HepG2 (cell line): ENCODE measurements around the gene ATAD3C. TPM values are rescaled to one million over a fixed set of nuclear protein-coding genes. Genes with fewer than 3 reads are reported as not detected.

ENCODE experiments used
- MIER2 ChIP-seq: IDR thresholded peaks from 2 replicates; pipeline ENCODE4 v1.6.1; 2016; ENCODE audit warnings: missing biosample characterization, missing genetic modification reagents
- MTA3 ChIP-seq: sonication (generic); formaldehyde crosslinking; IDR thresholded peaks from 2 replicates; pipeline ENCODE4 v1.4.0; 2020; ENCODE audit warnings: missing genetic modification reagents
- NCOA1 ChIP-seq: sonication (generic); formaldehyde crosslinking; IDR thresholded peaks from 2 replicates; pipeline ENCODE4 v1.9.0; 2021; ENCODE audit warnings: missing genetic modification reagents
- PHF8 ChIP-seq: sonication (generic); formaldehyde crosslinking; IDR thresholded peaks from 2 replicates; pipeline ENCODE4 v1.5.0; 2020; ENCODE audit warnings: missing genetic modification reagents
- SP2 ChIP-seq: sonication (generic); formaldehyde crosslinking; IDR thresholded peaks from 2 replicates; pipeline ENCODE4 v1.5.1; 2020; ENCODE audit warnings: mild to moderate bottlenecking, missing genetic modification reagents
- ZNF142 ChIP-seq: sonication (generic); formaldehyde crosslinking; IDR thresholded peaks from 2 replicates; pipeline ENCODE4 v1.4.0; 2020; ENCODE audit warnings: missing genetic modification reagents
- ZNF24 ChIP-seq: fragments of 450-650 bp; IDR thresholded peaks from 2 replicates; pipeline ENCODE4 v1.6.1; 2017; ENCODE audit warnings: antibody characterized with exemption, mild to moderate bottlenecking
- ZNF468 ChIP-seq: sonication (generic); formaldehyde crosslinking; IDR thresholded peaks from 2 replicates; pipeline ENCODE4 v1.8.0; 2022; ENCODE audit warnings: mild to moderate bottlenecking, moderate library complexity, missing genetic modification reagents
- ZNF530 ChIP-seq: sonication (generic); formaldehyde crosslinking; IDR thresholded peaks from 2 replicates; pipeline ENCODE4 v1.5.0; 2020; ENCODE audit warnings: low read depth, mild to moderate bottlenecking, missing genetic modification reagents
- ZSCAN12 ChIP-seq: sonication (generic); formaldehyde crosslinking; IDR thresholded peaks from 2 replicates; pipeline ENCODE4 v1.9.0; 2021; ENCODE audit warnings: mild to moderate bottlenecking, missing genetic modification reagents
- polyA plus RNA-seq, 8 experiments: library from polyadenylated mRNA; depleted of rRNA in 3 of 8; stranded (reverse) in 7 of 8; unstranded in 1 of 8; fragments of >200 nt; fragmentation: Illumina TruSeq in 4 of 8; extraction: Trizol in 4 of 8; gene quantifications; 2 replicates each; pipeline versions ENCODE4 v1.2.1 to v1.2.3, GENCODE V29; 2011 to 2016; ENCODE audit warnings: low read depth in 4 of 8, missing spikeins in 1 of 8, mixed read lengths in 1 of 8; ENCODE audit not compliant: insufficient read depth in 1 of 8
- total RNA-seq, 5 experiments: library from RNA; depleted of rRNA; stranded (reverse); fragments of >200 nt; fragmentation: Illumina TruSeq; extraction: Trizol; gene quantifications; 2 replicates each; pipeline ENCODE4 v1.2.3, GENCODE V29; 2016; ENCODE audit warnings: low read depth in 1 of 5
- TF ChIP-seq, protein P1 (sequence below): sonication (generic); formaldehyde crosslinking; IDR thresholded peaks from 2 replicates; pipeline ENCODE4 v1.4.0; 2020; ENCODE audit warnings: missing genetic modification reagents
- TF ChIP-seq, protein P2 (sequence below): sonication (generic); formaldehyde crosslinking; IDR thresholded peaks from 2 replicates; pipeline ENCODE4 v1.4.0; 2020; ENCODE audit warnings: mild to moderate bottlenecking, missing genetic modification reagents
- TF ChIP-seq, protein P3 (sequence below): IDR thresholded peaks from 2 replicates; pipeline ENCODE4 v1.6.1; 2016; ENCODE audit warnings: mild to moderate bottlenecking
- TF ChIP-seq, protein P4 (sequence below): sonication (generic); formaldehyde crosslinking; IDR thresholded peaks from 2 replicates; pipeline ENCODE4 v1.4.0; 2020; ENCODE audit warnings: missing genetic modification reagents, borderline replicate concordance
- TF ChIP-seq, protein P5 (sequence below): sonication (generic); formaldehyde crosslinking; IDR thresholded peaks from 2 replicates; pipeline ENCODE4 v1.4.0; 2020; ENCODE audit warnings: missing genetic modification reagents, borderline replicate concordance

The ATAD3C gene
- total and polyA plus RNA-seq, 2 of the 13 experiments (the other 11 are each of a cell fraction or from before 2014, with no cell fraction given), result 2.4 to 3.2 TPM

DNA sequence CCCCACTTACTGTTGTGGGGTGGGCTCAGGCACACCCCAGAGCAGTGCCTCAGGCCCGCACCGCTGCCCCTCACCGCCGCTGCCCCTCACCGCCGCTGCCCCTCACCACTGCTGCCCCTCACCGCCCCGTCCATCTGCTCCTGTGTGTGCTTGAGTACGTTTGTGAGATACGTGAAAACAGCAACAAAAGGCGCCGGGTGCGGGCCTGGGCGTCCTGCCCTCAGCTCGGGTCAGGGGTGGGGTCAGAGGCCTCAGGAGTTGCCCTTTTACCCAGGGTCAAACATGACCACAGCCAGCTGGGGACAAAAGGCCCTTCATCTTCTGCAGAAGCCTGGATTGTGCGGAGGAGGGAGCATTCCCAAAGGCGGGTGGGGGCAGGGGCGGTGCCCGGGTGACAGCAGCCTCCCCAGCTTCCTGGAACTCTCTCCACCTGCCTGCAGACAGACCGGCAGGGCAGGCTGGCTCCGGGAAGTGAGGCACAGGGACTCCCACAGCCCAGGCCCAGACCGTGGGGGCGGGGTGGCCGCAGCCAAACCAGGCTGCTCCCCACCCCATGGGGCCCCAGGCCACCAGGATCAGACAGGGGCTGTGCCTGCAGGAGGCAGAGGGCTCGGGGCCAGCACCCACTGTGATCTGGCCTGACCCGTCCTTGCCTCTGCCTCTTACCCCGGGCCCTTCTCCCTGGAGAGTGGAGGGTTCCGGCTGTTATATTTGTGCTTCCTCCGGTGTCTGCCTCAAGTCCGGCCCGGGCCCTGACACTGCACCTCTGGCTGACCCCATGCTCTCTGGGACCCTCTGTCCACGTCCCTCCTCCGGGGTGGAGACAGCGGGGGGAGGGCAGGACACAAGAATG, 16.3 kb upstream of the ATAD3C start (continued):
- TF ChIP-seq ZNF142 (CRISPR knock-in tag) (no peak), SP2 (0 out of 2 replicates have a peak, but pooled peaks have one; percentile 44), ZNF24 (no peak), MIER2 (peak; percentile 31; the same call in 1 of the 2 replicates), ZSCAN12 (CRISPR knock-in tag) (no peak), MTA3 (CRISPR knock-in tag) (no peak), ZNF468 (CRISPR knock-in tag) (no peak), NCOA1 (no peak), PHF8 (CRISPR knock-in tag) (peak; percentile 55), ZNF530 (no peak)
- TF ChIP-seq, protein P1, sequence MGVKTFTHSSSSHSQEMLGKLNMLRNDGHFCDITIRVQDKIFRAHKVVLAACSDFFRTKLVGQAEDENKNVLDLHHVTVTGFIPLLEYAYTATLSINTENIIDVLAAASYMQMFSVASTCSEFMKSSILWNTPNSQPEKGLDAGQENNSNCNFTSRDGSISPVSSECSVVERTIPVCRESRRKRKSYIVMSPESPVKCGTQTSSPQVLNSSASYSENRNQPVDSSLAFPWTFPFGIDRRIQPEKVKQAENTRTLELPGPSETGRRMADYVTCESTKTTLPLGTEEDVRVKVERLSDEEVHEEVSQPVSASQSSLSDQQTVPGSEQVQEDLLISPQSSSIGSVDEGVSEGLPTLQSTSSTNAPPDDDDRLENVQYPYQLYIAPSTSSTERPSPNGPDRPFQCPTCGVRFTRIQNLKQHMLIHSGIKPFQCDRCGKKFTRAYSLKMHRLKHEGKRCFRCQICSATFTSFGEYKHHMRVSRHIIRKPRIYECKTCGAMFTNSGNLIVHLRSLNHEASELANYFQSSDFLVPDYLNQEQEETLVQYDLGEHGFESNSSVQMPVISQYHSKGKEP (CRISPR knock-in tag), result no peak
- TF ChIP-seq, protein P2, sequence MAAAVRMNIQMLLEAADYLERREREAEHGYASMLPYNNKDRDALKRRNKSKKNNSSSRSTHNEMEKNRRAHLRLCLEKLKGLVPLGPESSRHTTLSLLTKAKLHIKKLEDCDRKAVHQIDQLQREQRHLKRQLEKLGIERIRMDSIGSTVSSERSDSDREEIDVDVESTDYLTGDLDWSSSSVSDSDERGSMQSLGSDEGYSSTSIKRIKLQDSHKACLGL (CRISPR knock-in tag), result no peak; the same call in 1 of the 2 replicates
- TF ChIP-seq, protein P3, sequence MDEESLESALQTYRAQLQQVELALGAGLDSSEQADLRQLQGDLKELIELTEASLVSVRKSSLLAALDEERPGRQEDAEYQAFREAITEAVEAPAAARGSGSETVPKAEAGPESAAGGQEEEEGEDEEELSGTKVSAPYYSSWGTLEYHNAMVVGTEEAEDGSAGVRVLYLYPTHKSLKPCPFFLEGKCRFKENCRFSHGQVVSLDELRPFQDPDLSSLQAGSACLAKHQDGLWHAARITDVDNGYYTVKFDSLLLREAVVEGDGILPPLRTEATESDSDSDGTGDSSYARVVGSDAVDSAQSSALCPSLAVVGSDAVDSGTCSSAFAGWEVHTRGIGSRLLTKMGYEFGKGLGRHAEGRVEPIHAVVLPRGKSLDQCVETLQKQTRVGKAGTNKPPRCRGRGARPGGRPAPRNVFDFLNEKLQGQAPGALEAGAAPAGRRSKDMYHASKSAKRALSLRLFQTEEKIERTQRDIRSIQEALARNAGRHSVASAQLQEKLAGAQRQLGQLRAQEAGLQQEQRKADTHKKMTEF (CRISPR knock-in tag), result peak; percentile 93
- TF ChIP-seq, protein P4, sequence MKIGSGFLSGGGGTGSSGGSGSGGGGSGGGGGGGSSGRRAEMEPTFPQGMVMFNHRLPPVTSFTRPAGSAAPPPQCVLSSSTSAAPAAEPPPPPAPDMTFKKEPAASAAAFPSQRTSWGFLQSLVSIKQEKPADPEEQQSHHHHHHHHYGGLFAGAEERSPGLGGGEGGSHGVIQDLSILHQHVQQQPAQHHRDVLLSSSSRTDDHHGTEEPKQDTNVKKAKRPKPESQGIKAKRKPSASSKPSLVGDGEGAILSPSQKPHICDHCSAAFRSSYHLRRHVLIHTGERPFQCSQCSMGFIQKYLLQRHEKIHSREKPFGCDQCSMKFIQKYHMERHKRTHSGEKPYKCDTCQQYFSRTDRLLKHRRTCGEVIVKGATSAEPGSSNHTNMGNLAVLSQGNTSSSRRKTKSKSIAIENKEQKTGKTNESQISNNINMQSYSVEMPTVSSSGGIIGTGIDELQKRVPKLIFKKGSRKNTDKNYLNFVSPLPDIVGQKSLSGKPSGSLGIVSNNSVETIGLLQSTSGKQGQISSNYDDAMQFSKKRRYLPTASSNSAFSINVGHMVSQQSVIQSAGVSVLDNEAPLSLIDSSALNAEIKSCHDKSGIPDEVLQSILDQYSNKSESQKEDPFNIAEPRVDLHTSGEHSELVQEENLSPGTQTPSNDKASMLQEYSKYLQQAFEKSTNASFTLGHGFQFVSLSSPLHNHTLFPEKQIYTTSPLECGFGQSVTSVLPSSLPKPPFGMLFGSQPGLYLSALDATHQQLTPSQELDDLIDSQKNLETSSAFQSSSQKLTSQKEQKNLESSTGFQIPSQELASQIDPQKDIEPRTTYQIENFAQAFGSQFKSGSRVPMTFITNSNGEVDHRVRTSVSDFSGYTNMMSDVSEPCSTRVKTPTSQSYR (CRISPR knock-in tag), result peak; percentile 98
- TF ChIP-seq, protein P5, sequence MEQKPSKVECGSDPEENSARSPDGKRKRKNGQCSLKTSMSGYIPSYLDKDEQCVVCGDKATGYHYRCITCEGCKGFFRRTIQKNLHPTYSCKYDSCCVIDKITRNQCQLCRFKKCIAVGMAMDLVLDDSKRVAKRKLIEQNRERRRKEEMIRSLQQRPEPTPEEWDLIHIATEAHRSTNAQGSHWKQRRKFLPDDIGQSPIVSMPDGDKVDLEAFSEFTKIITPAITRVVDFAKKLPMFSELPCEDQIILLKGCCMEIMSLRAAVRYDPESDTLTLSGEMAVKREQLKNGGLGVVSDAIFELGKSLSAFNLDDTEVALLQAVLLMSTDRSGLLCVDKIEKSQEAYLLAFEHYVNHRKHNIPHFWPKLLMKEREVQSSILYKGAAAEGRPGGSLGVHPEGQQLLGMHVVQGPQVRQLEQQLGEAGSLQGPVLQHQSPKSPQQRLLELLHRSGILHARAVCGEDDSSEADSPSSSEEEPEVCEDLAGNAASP (CRISPR knock-in tag), result peak; percentile 96
